Measurements from ENCODE around the gene ID2. TPM values are rescaled to one million over a fixed set of nuclear protein-coding genes. Genes with fewer than 3 reads are reported as not detected.

ID2 gene
- total RNA-seq, 1 experiment from 2014 or later = 48.6 TPM

DNA sequence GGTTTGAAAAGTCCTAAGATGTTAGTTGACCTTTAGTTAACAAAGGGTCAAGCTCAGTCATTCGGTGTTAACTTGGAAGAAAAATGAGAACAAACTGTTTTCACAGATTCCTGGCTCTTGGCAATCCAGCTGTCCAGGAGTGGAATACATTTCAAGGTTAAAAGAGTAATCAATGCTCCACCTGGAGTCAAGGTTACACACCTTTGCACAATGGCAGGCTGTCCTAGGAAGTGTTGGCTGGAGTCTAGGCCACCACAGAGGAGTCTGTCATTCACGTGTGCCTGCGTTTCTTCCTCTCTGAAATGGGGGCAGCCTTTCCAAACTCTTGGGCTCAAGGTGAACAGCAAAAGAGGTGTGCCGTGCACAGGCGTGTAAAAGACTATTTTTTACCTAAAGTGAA, 6.3 kb upstream of the ID2 start:
- peaks cover 41% of the 10 kb centered on the region for H3K27me3 Mint-ChIP-seq (ENCODE audit: low read depth)
- H4K8ac ChIP-seq (replicated peaks; ENCODE audit: insufficient read length, low read depth, low read length) = no peak overlapping the region

More for the DNA sequence above, 6.3 kb upstream of the ID2 start:
- Histone ChIP-seq H3K4me1 (ENCODE audit: insufficient read depth, low read length) (no peaks in the 10 kb centered on the region), H2BK120ac (ENCODE audit: low read depth, low read length, poor library complexity, severe bottlenecking) (no peak overlapping the region), H2AFZ (ENCODE audit: low read length) (no peak overlapping the region), H3K23ac (ENCODE audit: insufficient read length, low read depth, low read length) (no peak overlapping the region), H3K79me1 (ENCODE audit: insufficient read depth, low read depth, low read length, poor library complexity, severe bottlenecking) (no peaks in the 10 kb centered on the region), H2AK5ac (ENCODE audit: insufficient read length, low read length) (no peak overlapping the region), H4K5ac (ENCODE audit: insufficient read length, low read depth, low read length) (no peak overlapping the region), H2BK12ac (ENCODE audit: insufficient read length, low read depth, low read length) (no peak overlapping the region), H4K91ac (ENCODE audit: insufficient read length, low read depth, low read length) (no peak overlapping the region), H3K4ac (ENCODE audit: low read depth, low read length) (no peak overlapping the region), H3K18ac (ENCODE audit: insufficient read length, low read depth, low read length) (no peak overlapping the region), H4K20me1 (ENCODE audit: control insufficient read depth, insufficient read depth, insufficient read length) (no peaks in the 10 kb centered on the region), H3K79me2 (ENCODE audit: insufficient read depth, low read length) (no peaks in the 10 kb centered on the region), H2BK15ac (ENCODE audit: low read depth, low read length) (no peak overlapping the region), H3K23me2 (ENCODE audit: insufficient read length, low read depth, low read length, poor library complexity, severe bottlenecking) (peaks cover 21% of the 10 kb centered on the region), H3K14ac (ENCODE audit: insufficient read depth, low read length) (no peak overlapping the region), H3K9me3 (ENCODE audit: control insufficient read depth, low read depth, low read length) (no peaks in the 10 kb centered on the region), H3K4me2 (ENCODE audit: insufficient read depth, insufficient read length, low read length) (no peak overlapping the region), H3T11ph (ENCODE audit: low read length) (no peak overlapping the region), H3K56ac (ENCODE audit: insufficient read length, low read depth, low read length) (no peak overlapping the region), H3K27ac (ENCODE audit: insufficient read length, low read depth, low read length) (no peak overlapping the region), H2BK5ac (ENCODE audit: insufficient read length, low read length) (no peak overlapping the region), H2BK20ac (ENCODE audit: low read depth, low read length, poor library complexity, severe bottlenecking) (no peak overlapping the region), H3K27me3 (ENCODE audit: insufficient read depth, low read length) (peaks cover 23% of the 10 kb centered on the region; the same call in 1 of the 2 replicates), H3K9ac (ENCODE audit: extremely low read depth, insufficient read length, low read length) (no peak overlapping the region)
- peaks cover 24 to 26% of the 10 kb centered on the region in 2 experiments for H3K9me3 Mint-ChIP-seq
- H3K27ac Mint-ChIP-seq = no peak overlapping the region
- no CpG with 5 or more reads among the region's 5 CpGs for WGBS (ENCODE audit: extremely low coverage, insufficient read length, low lambda C conversion rate)
- peak overlapping the region; percentile 65 to 67; a peak in 2 of 5 replicates for H3K4me3 Mint-ChIP-seq
- peaks cover 33 to 34% of the 10 kb centered on the region in 2 experiments for H3K4me1 Mint-ChIP-seq
- TF ChIP-seq CTCF (conservative IDR thresholded peaks at IDR 0.05) = no peak
- H3K36me3 Mint-ChIP-seq (ENCODE audit: insufficient read depth in 1 of 3, low read depth in 3 of 3) = peaks cover 11 to 26% (median 12%) of the 10 kb centered on the region in 3 experiments
- DNase-seq = no peak
